RWPE2 (cell line): Measurements from ENCODE around the gene CCDC120.
A peak's percentile ranks its signal among the peaks of the same experiment; 100 is the strongest.

Source experiments
- ATAC-seq: fragments of 200-7000 bp; cut with Tn5 transposase; 3 replicates; pipeline ENCODE4 v1.9.1; 2021; ENCODE audit warnings: low read depth
- DNase-seq: peaks from one replicate; pipeline ENCODE4 v3.0.0-alpha.2; 2020; ENCODE audit warnings: low spot score
- H3K27ac ChIP-seq: fragments of 450-650 bp; 2 replicates; pipeline ENCODE4 v1.5.1; 2017; ENCODE audit warnings: mild to moderate bottlenecking; ENCODE audit not compliant: poor library complexity, severe bottlenecking
- H3K27me3 ChIP-seq: fragments of 250-450 bp; sonication (Bioruptor Pico); 2 replicates; pipeline ENCODE4 v1.5.1; 2021; ENCODE audit warnings: mild to moderate bottlenecking, moderate library complexity; ENCODE audit not compliant: insufficient read depth, poor library complexity, severe bottlenecking
- H3K36me3 ChIP-seq: fragments of 250-450 bp; sonication (Bioruptor Pico); 2 replicates; pipeline ENCODE4 v1.5.1; 2020; ENCODE audit warnings: low read depth, mild to moderate bottlenecking, moderate library complexity
- H3K4me1 ChIP-seq: fragments of 250-450 bp; sonication (Bioruptor Pico); 2 replicates; pipeline ENCODE4 v1.5.1; 2021; ENCODE audit warnings: mild to moderate bottlenecking, moderate library complexity; ENCODE audit not compliant: insufficient read depth, poor library complexity, severe bottlenecking
- H3K4me3 ChIP-seq: fragments of 250-450 bp; sonication (Bioruptor Pico); 2 replicates; pipeline ENCODE4 v1.5.1; 2021; ENCODE audit warnings: mild to moderate bottlenecking, moderate library complexity; ENCODE audit not compliant: severe bottlenecking
- H3K9me3 ChIP-seq: fragments of 250-450 bp; sonication (Bioruptor Pico); 2 replicates; pipeline ENCODE4 v1.5.1; 2021; ENCODE audit warnings: mild to moderate bottlenecking, moderate library complexity; ENCODE audit not compliant: severe bottlenecking
- TF ChIP-seq, protein P1 (sequence below): fragments of 450-650 bp; IDR thresholded peaks from one replicate; pipeline ENCODE4 v1.5.1; 2017; ENCODE audit warnings: mild to moderate bottlenecking, moderate library complexity; ENCODE audit not compliant: poor library complexity, severe bottlenecking

Gene CCDC120

DNA sequence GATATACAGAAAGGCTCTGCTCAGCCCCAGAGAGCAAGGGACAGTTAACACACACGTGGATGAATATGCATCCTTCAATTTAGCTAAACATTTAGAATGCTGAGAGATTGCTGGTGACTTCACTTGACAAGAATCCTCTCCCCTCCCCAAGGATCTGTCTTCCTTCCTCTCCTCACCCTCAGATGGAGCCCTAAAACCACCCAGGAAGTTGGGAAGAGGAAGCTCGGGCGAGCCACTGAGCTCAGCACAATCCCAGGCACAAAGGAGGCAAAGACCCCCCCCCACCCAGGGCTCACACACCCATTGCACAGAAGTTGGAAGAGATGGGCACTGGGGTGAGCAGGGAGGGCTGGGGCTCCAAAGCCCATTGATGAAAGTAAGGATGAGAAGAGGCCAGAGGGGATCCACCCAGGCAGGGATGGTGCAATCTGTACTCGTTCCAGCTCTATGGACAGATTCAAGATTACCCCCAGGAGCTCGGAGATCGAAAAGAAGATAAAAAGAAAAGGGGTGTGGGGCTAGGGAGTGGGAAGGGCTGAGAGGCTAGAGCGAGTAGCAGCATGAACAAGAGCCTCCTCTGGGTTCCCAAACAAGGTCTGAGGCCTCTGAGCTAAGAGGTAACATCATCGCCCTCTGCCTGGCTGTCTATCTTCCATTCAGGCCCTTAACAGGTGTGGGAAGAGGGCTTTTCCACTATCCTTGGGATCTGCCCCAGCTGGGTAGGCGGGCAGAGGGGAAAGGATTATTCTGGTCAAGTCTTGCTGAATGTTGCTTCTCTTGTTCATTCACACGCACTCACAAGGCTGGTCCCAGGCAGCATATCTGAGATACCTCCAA, 16.8 kb upstream of the CCDC120 start:
- TF ChIP-seq, protein P1, sequence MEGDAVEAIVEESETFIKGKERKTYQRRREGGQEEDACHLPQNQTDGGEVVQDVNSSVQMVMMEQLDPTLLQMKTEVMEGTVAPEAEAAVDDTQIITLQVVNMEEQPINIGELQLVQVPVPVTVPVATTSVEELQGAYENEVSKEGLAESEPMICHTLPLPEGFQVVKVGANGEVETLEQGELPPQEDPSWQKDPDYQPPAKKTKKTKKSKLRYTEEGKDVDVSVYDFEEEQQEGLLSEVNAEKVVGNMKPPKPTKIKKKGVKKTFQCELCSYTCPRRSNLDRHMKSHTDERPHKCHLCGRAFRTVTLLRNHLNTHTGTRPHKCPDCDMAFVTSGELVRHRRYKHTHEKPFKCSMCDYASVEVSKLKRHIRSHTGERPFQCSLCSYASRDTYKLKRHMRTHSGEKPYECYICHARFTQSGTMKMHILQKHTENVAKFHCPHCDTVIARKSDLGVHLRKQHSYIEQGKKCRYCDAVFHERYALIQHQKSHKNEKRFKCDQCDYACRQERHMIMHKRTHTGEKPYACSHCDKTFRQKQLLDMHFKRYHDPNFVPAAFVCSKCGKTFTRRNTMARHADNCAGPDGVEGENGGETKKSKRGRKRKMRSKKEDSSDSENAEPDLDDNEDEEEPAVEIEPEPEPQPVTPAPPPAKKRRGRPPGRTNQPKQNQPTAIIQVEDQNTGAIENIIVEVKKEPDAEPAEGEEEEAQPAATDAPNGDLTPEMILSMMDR, result no peak
- peak overlapping the region; percentile 90 for H3K27ac ChIP-seq
- H3K4me3 ChIP-seq, result peak overlapping the region; percentile 70
- H3K27me3 ChIP-seq, result no peaks in the 10 kb centered on the region
- ATAC-seq (peak; percentile 9; the same call in 2 of the 3 replicates), DNase-seq (no peak)
- peaks cover 33% of the 10 kb centered on the region for H3K36me3 ChIP-seq
- H3K9me3 ChIP-seq, result no peaks in the 10 kb centered on the region
- peaks cover 10% of the 10 kb centered on the region for H3K4me1 ChIP-seq

DNA sequence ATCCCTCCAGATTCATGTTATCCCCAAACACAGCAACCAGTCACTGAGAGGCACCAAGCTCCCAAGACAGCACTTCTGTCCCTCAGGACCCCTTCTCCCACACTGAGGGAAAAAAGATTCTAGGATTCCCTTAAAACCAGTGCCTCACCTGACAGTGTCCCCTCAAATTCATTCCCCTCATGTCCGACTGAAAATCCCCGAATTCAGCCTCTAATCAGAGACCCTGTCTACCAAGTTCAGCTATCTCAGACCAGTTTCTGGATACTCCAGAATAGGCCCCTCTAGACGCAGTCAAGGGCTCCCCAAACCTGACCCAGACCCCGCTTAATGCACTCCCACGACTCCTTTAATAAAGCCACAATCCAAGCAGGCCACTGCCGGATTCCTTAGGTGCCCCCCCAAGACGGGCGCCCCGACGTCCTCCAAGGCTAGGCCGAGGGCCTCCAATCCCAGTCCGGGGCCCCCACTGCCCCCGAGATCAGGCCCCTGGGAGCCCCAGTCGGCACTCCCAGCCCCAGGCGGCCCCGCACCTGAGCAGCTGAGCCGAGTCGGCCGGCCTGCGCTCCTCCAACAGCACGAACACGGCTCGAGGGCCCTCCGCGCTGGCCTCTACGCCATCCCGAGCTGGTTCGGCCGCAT, 16.1 kb upstream of the CCDC120 start:
- peaks cover 25% of the 10 kb centered on the region for H3K36me3 ChIP-seq
- H3K9me3 ChIP-seq, result no peaks in the 10 kb centered on the region
- peak overlapping the region; percentile 70 for H3K4me3 ChIP-seq
- ATAC-seq (no peak; the same call in 2 of the 3 replicates), DNase-seq (no peak)
- H3K4me1 ChIP-seq, result peaks cover 10% of the 10 kb centered on the region
- H3K27ac ChIP-seq, result peak overlapping the region; percentile 90
- TF ChIP-seq, protein P1, result no peak
- H3K27me3 ChIP-seq, result no peaks in the 10 kb centered on the region

DNA sequence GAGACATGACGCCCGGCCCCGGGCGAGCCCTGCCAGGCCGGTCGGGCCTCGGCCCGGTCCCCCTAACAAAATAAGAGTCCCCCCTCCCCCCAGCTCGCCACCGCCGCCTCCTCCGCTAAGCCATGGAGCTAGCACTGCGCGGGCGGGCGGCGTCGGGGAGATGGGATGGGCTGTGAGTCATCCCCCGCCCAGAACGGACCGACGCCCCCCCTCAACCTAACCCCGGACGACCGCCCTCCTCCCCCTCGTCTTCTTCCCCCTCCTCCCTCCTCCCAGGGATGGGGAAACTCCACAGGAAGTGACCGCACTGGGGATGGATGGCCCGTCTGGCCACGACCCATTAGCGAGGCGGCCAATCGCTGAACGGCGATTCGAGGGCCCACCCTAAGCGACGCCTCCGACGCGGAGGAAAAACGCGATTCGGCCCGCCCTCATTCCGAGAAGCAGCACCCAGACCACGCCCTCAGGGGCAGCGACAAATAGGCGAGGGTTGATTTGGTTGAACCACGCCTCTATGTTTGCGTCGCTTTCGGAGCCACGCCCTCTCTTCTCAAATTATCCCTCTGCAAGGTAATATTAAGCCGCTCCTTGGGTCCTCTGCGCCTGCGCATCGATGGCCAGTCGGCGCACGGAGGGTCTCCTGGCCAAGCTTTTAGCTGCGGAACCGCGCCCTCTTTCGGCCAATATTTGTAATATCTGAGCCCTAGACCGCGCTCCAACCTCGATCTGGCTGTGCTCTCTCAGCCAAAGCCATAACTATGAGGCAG, 15.4 kb upstream of the CCDC120 start, which contains the start of gene TFE3:
Gene TFE3, minus strand, starts transcription at position 138 of the 767 bp plus-strand sequence. Its CDS starts 131 bp downstream, at position 7.
- DNase-seq, result peak; percentile 97
- H3K27me3 ChIP-seq, result no peaks in the 10 kb centered on the region
- peak within 1 kb of the TSS; percentile 90 for H3K27ac ChIP-seq
- H3K9me3 ChIP-seq, result no peaks in the 10 kb centered on the region
- peaks cover 10% of the 10 kb centered on the region for H3K4me1 ChIP-seq
- ATAC-seq, result peak; percentile 82
- TF ChIP-seq, protein P1, result peak; percentile 74
- peak within 1 kb of the TSS; percentile 70 for H3K4me3 ChIP-seq
- peaks cover 18% of the 10 kb centered on the region for H3K36me3 ChIP-seq

DNA sequence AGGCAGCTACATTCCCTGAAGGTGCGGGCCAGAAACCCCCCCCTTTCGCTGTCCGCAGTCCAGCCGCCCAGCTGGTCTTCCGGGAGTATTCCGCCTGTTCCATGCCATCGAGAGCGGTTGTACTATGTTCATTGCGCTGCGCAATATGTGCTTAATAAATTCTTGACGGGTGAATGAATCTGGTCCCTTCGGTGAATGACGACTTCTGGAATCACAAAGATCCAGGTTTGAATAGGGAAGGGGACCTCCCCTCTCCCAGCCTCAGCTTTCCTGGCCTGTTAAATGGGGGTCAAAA, 14.9 kb upstream of the CCDC120 start:
- no peak overlapping the region for H3K27ac ChIP-seq
- H3K4me1 ChIP-seq, result peaks cover 10% of the 10 kb centered on the region
- no peaks in the 10 kb centered on the region for H3K27me3 ChIP-seq
- ATAC-seq (no peak), DNase-seq (no peak)
- H3K9me3 ChIP-seq, result no peaks in the 10 kb centered on the region
- TF ChIP-seq, protein P1, result peak; percentile 49
- peak overlapping the region; percentile 23 for H3K4me3 ChIP-seq
- H3K36me3 ChIP-seq, result peaks cover 13% of the 10 kb centered on the region
